DMS 273 (cell line): ENCODE data around the gene SH3GL3.

Source experiments
- DNase-seq: peaks from one replicate; lab custom pipeline; 2025; ENCODE audit not compliant: unreplicated experiment; lab: John Stamatoyannopoulos, UW

The SH3GL3 gene

GRCh38 chr15:83458381-83458780, 11.2 kb downstream of the SH3GL3 start:
- DNase-seq, result no peak

- no peak for DNase-seq
Observed at GRCh38 chr15:83462026-83462425, 14.9 kb downstream of the SH3GL3 start.

- DNase-seq, result no peak
Observed at GRCh38 chr15:83462953-83463433, 15.9 kb downstream of the SH3GL3 start.

GRCh38 chr15:83470887-83471286, 23.7 kb downstream of the SH3GL3 start:
- no peak for DNase-seq

- DNase-seq, result no peak
Observed at GRCh38 chr15:83471307-83471866, 24.2 kb downstream of the SH3GL3 start.

- no peak for DNase-seq
Observed at GRCh38 chr15:83472151-83472550, 25.0 kb downstream of the SH3GL3 start.

- no peak for DNase-seq
Observed at GRCh38 chr15:83472797-83473196, 25.7 kb downstream of the SH3GL3 start.

- DNase-seq, result no peak
Observed at GRCh38 chr15:83474578-83474977, 27.4 kb downstream of the SH3GL3 start.

- no peak for DNase-seq
Observed at GRCh38 chr15:83475551-83475950, 28.4 kb downstream of the SH3GL3 start.

- no peak for DNase-seq
Observed at GRCh38 chr15:83476066-83476465, 28.9 kb downstream of the SH3GL3 start.

GRCh38 chr15:83476708-83477107, 29.6 kb downstream of the SH3GL3 start:
- no peak for DNase-seq

- DNase-seq, result no peak
Observed at GRCh38 chr15:83477172-83477807, 30.1 kb downstream of the SH3GL3 start.

- DNase-seq, result no peak
Observed at GRCh38 chr15:83477808-83478537, 30.8 kb downstream of the SH3GL3 start.

GRCh38 chr15:83483612-83484011, 36.5 kb downstream of the SH3GL3 start:
- no peak for DNase-seq

- no peak for DNase-seq
Observed at GRCh38 chr15:83484636-83485035, 37.5 kb downstream of the SH3GL3 start.

GRCh38 chr15:83486363-83486762, 39.2 kb downstream of the SH3GL3 start:
- DNase-seq, result no peak

- DNase-seq, result no peak
Observed at GRCh38 chr15:83487519-83487918, 40.4 kb downstream of the SH3GL3 start.

GRCh38 chr15:83489690-83490089, 42.5 kb downstream of the SH3GL3 start:
- DNase-seq, result no peak

GRCh38 chr15:83491486-83491885, 44.3 kb downstream of the SH3GL3 start:
- no peak for DNase-seq

GRCh38 chr15:83496766-83497165, 49.6 kb downstream of the SH3GL3 start:
- no peak for DNase-seq

- DNase-seq, result no peak
Observed at GRCh38 chr15:83498374-83498773, 51.2 kb downstream of the SH3GL3 start.

- peak; percentile 3 for DNase-seq
Observed at GRCh38 chr15:83498801-83499200, 51.7 kb downstream of the SH3GL3 start.
